Measurements from ENCODE around the gene P4HTM. TPM values are rescaled to one million over a fixed set of nuclear protein-coding genes. Genes with fewer than 3 reads are reported as not detected.
A peak's percentile ranks its signal among the peaks of the same experiment; 100 is the strongest.

P4HTM gene
- total and polyA plus RNA-seq, 2 donors (not counting 3 experiments of a cell fraction or from before 2014, with no cell fraction given) = 23.0 to 32.7 TPM

DNA sequence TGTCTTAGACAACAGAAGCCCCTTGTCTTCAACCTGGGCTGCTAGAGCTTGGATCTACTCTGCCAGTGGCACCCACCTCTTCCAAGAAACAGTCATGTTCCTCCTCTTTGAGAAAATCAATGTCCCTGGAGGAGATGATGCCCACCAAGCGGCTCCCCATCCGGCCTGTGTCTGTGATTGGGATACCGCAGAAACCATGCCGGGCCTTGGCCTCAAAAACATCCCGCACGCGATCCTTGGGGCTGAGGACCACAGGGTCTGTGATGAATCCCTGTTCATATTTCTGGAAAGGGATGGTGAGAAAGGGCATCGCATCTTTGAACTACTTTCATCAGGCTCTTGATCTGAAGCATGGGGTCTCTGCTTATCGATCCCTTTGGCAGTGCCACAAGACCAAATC, 37.6 kb downstream of the P4HTM start:
- DNase-seq (ENCODE audit: low read depth, low spot score) (no peak), FAIRE-seq (no peak)
- BruUV-seq (replicated peaks) = no TSS peak
- TF ChIP-seq, protein P1, sequence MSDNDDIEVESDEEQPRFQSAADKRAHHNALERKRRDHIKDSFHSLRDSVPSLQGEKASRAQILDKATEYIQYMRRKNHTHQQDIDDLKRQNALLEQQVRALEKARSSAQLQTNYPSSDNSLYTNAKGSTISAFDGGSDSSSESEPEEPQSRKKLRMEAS (IDR thresholded peaks at IDR 0.05; ENCODE audit: insufficient read depth, insufficient read length) = no peak
- TF ChIP-seq JUN (IDR thresholded peaks at IDR 0.05; ENCODE audit: borderline replicate concordance, insufficient read depth, insufficient read length, low read depth) = no peak
- no peak for TF ChIP-seq MYC (IDR thresholded peaks at IDR 0.05; ENCODE audit: low read depth, low read length)
- TF ChIP-seq FOS (IDR thresholded peaks at IDR 0.05; ENCODE audit: borderline replicate concordance, insufficient read depth, low read length) = no peak
- TF ChIP-seq GATA2 (IDR thresholded peaks at IDR 0.05; ENCODE audit: insufficient read depth, insufficient read length, low read depth, low read length) = no peak
- peak; percentile 59 for TF ChIP-seq POLR2A (IDR thresholded peaks at IDR 0.05; ENCODE audit: low read depth, low read length)
- TF ChIP-seq, protein P2, sequence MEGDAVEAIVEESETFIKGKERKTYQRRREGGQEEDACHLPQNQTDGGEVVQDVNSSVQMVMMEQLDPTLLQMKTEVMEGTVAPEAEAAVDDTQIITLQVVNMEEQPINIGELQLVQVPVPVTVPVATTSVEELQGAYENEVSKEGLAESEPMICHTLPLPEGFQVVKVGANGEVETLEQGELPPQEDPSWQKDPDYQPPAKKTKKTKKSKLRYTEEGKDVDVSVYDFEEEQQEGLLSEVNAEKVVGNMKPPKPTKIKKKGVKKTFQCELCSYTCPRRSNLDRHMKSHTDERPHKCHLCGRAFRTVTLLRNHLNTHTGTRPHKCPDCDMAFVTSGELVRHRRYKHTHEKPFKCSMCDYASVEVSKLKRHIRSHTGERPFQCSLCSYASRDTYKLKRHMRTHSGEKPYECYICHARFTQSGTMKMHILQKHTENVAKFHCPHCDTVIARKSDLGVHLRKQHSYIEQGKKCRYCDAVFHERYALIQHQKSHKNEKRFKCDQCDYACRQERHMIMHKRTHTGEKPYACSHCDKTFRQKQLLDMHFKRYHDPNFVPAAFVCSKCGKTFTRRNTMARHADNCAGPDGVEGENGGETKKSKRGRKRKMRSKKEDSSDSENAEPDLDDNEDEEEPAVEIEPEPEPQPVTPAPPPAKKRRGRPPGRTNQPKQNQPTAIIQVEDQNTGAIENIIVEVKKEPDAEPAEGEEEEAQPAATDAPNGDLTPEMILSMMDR (IDR thresholded peaks at IDR 0.05; ENCODE audit: extremely low read depth in 1 of 2, insufficient read depth in 1 of 2, low read depth in 1 of 2, low read length in 2 of 2) = no peak
- Histone ChIP-seq H2AFZ (ENCODE audit: low read depth, low read length) (no peak overlapping the region), H3K27me3 (ENCODE audit: control insufficient read depth in 2 of 2, insufficient read depth in 2 of 2, low read length in 2 of 2) (no peaks in the 10 kb centered on the region), H4K20me1 (replicated peaks; ENCODE audit: control insufficient read depth, extremely low read depth, insufficient read depth, low read length) (no peaks in the 10 kb centered on the region), H3K4me2 (ENCODE audit: insufficient read depth, low read length) (no peak overlapping the region), H3K9me1 (replicated peaks; ENCODE audit: control insufficient read depth, extremely low read depth, insufficient read depth, low read length) (no peaks in the 10 kb centered on the region), H3K9me3 (replicated peaks; ENCODE audit: control insufficient read depth, insufficient read depth, low read length) (no peaks in the 10 kb centered on the region), H3K4me1 (ENCODE audit: control insufficient read depth, extremely low read depth, insufficient read depth, low read length) (peaks cover 18% of the 10 kb centered on the region), H3K9ac (replicated peaks; ENCODE audit: extremely low read depth, insufficient read depth, low read length) (no peak overlapping the region), H3K27ac (ENCODE audit: insufficient read depth, low read depth, low read length) (no peak overlapping the region), H3K79me2 (ENCODE audit: control insufficient read depth, insufficient read depth, low read length) (peaks cover 41% of the 10 kb centered on the region), H3K36me3 (ENCODE audit: control insufficient read depth in 2 of 2, extremely low read depth in 1 of 2, insufficient read depth in 2 of 2, low read length in 2 of 2) (peaks cover 21 to 45% of the 10 kb centered on the region in 2 experiments), H3K4me3 (replicated peaks in 1 of 3; ENCODE audit: insufficient read depth in 1 of 3, low read depth in 1 of 3, low read length in 3 of 3) (no peak overlapping the region)
- CTCF ChIA-PET = interaction anchor here (2.3 kb wide), 1 partner anchor 40 kb away, joined by 19 read pairs; no protein-coding TSS in a partner anchor
- dilution Hi-C loops (cut with MboI; ENCODE audit: extremely low pct_ligation_motif_present, low sequenced_read_pairs) = no loop called here
- POLR2A ChIA-PET = no interaction called here
- intact Hi-C loops (cut with micrococcal nuclease) = no loop called here

Measured in endothelial cell of umbilical vein (primary cell).